PFSK-1 (cell line): ENCODE data around the gene ITGA3.

Experiments used
- POLR2AphosphoS5 ChIP-seq: IDR thresholded peaks from 2 replicates; pipeline ENCODE4 v1.6.1; 2012; ENCODE audit warnings: low read depth, mild to moderate bottlenecking, control low read depth, low read length, moderate library complexity
- SIN3A ChIP-seq: IDR thresholded peaks from 2 replicates; pipeline ENCODE4 v1.6.1; 2012; ENCODE audit warnings: mild to moderate bottlenecking, low read length, moderate library complexity, borderline replicate concordance; ENCODE audit not compliant: insufficient read depth
- TF ChIP-seq, protein P1 (sequence below), 2 experiments: IDR thresholded peaks; 2 replicates each; pipeline versions ENCODE4 v1.6.1 to v1.8.0; 2011 to 2012; ENCODE audit warnings: low read depth in 2 of 2, low read length in 2 of 2, control low read depth in 1 of 2, inconsistent platforms in 1 of 2, mild to moderate bottlenecking in 1 of 2, moderate library complexity in 1 of 2; ENCODE audit not compliant: insufficient read depth in 1 of 2

DNA sequence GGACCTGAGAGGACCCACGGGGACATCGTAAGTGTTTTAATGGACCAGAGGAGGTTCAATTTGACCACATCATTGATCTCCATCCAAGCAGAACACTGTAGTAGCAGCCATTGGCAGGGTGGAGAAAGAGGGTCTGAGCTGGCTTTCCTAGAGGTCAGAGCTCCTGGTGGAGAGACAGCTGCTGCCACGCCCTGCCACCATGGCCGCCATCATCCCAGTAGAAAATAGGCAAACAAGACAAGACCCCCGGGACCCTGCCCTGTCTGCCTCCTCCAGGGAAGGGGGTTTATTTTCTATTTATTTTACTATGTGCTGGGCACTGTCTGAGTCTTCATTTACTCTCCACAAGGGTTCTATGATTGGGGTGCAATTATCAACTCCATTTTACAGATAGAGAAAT lies 11.4 kb upstream of the ITGA3 start:
- TF ChIP-seq SIN3A (no peak), POLR2AphosphoS5 (no peak)
- TF ChIP-seq, protein P1, sequence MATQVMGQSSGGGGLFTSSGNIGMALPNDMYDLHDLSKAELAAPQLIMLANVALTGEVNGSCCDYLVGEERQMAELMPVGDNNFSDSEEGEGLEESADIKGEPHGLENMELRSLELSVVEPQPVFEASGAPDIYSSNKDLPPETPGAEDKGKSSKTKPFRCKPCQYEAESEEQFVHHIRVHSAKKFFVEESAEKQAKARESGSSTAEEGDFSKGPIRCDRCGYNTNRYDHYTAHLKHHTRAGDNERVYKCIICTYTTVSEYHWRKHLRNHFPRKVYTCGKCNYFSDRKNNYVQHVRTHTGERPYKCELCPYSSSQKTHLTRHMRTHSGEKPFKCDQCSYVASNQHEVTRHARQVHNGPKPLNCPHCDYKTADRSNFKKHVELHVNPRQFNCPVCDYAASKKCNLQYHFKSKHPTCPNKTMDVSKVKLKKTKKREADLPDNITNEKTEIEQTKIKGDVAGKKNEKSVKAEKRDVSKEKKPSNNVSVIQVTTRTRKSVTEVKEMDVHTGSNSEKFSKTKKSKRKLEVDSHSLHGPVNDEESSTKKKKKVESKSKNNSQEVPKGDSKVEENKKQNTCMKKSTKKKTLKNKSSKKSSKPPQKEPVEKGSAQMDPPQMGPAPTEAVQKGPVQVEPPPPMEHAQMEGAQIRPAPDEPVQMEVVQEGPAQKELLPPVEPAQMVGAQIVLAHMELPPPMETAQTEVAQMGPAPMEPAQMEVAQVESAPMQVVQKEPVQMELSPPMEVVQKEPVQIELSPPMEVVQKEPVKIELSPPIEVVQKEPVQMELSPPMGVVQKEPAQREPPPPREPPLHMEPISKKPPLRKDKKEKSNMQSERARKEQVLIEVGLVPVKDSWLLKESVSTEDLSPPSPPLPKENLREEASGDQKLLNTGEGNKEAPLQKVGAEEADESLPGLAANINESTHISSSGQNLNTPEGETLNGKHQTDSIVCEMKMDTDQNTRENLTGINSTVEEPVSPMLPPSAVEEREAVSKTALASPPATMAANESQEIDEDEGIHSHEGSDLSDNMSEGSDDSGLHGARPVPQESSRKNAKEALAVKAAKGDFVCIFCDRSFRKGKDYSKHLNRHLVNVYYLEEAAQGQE (IDR thresholded peaks at IDR 0.05; ENCODE audit: insufficient read depth in 1 of 2, low read depth in 2 of 2, low read length in 2 of 2): no peak
